HG03175 (cell line): ENCODE measurements around the gene BFSP2.
A peak's percentile ranks its signal among the peaks of the same experiment; 100 is the strongest.

Experiments used
- ATAC-seq: cut with Tn5 transposase; IDR thresholded peaks from one replicate; pipeline ENCODE4 v1.9.1; 2021; ENCODE audit warnings: mild to moderate bottlenecking, moderate library complexity; ENCODE audit not compliant: unreplicated experiment

The BFSP2 gene

GRCh38 chr3:133414021-133414392 lies 14.2 kb downstream of the BFSP2 start:
- no peak for ATAC-seq

GRCh38 chr3:133418361-133418760 lies 18.5 kb downstream of the BFSP2 start:
- ATAC-seq: no peak

- no peak for ATAC-seq
Observed at GRCh38 chr3:133419151-133419909, 19.5 kb downstream of the BFSP2 start.

- ATAC-seq: peak; percentile 56
Observed at GRCh38 chr3:133424937-133425869, 25.3 kb downstream of the BFSP2 start.

- ATAC-seq: no peak
Observed at GRCh38 chr3:133425898-133426297, 26.0 kb downstream of the BFSP2 start.

GRCh38 chr3:133426721-133427120 lies 26.9 kb downstream of the BFSP2 start:
- no peak for ATAC-seq

- ATAC-seq: no peak
Observed at GRCh38 chr3:133428552-133428951, 28.7 kb downstream of the BFSP2 start.

- ATAC-seq: no peak
Observed at GRCh38 chr3:133429063-133429462, 29.2 kb downstream of the BFSP2 start.

- ATAC-seq: no peak
Observed at GRCh38 chr3:133439563-133439962, 39.7 kb downstream of the BFSP2 start.

GRCh38 chr3:133440652-133441051 lies 40.8 kb downstream of the BFSP2 start:
- no peak for ATAC-seq

- ATAC-seq: peak; percentile 84
Observed at GRCh38 chr3:133441867-133442270, 42.0 kb downstream of the BFSP2 start.

- ATAC-seq: no peak
Observed at GRCh38 chr3:133442518-133442917, 42.7 kb downstream of the BFSP2 start.

- no peak for ATAC-seq
Observed at GRCh38 chr3:133443649-133444422, 44.0 kb downstream of the BFSP2 start.

GRCh38 chr3:133444423-133444774 lies 44.5 kb downstream of the BFSP2 start:
- no peak for ATAC-seq

GRCh38 chr3:133445108-133445507 lies 45.3 kb downstream of the BFSP2 start:
- no peak for ATAC-seq

GRCh38 chr3:133447750-133448477 lies 48.1 kb downstream of the BFSP2 start:
- peak; percentile 24 for ATAC-seq

- peak; percentile 93 for ATAC-seq
Observed at GRCh38 chr3:133448478-133449122, 48.7 kb downstream of the BFSP2 start.

GRCh38 chr3:133451309-133451708 lies 51.5 kb downstream of the BFSP2 start:
- ATAC-seq: no peak

GRCh38 chr3:133452641-133453319 lies 52.9 kb downstream of the BFSP2 start:
- ATAC-seq: no peak

- ATAC-seq: no peak
Observed at GRCh38 chr3:133453383-133453782, 53.5 kb downstream of the BFSP2 start.
